ENCODE results near the gene GOPC. TPM values are rescaled to one million over a fixed set of nuclear protein-coding genes. Genes with fewer than 3 reads are reported as not detected.

Gene GOPC
- total and polyA plus RNA-seq, 2 of the 8 experiments (the other 6 are each of a cell fraction or from before 2014, with no cell fraction given): 5.3 to 19.4 TPM

- Histone ChIP-seq H4K8ac (ENCODE audit: extremely low read depth, insufficient read depth, low read length) (no peak overlapping the region), H3K4me2 (ENCODE audit: insufficient read depth in 1 of 2, low read depth in 2 of 2, low read length in 2 of 2) (no peak overlapping the region), H3K79me1 (ENCODE audit: low read depth, low read length) (peaks cover 3% of the 10 kb centered on the region), H3K4me3 (ENCODE audit: extremely low read depth in 1 of 4, insufficient read depth in 2 of 4, low read depth in 3 of 4, low read length in 4 of 4) (no peak overlapping the region), H3K56ac (replicated peaks; ENCODE audit: insufficient read length, low read depth, low read length) (no peak overlapping the region), H4K20me1 (replicated peaks in 1 of 2; ENCODE audit: control insufficient read depth in 1 of 2, insufficient read depth in 2 of 2, low read length in 2 of 2) (no peaks in the 10 kb centered on the region), H2BK20ac (ENCODE audit: low read length) (no peak overlapping the region), H3K14ac (ENCODE audit: insufficient read length) (no peak overlapping the region), H3K18ac (ENCODE audit: extremely low read depth, low read length) (no peak overlapping the region), H3K36me3 (ENCODE audit: control insufficient read depth in 2 of 4, insufficient read depth in 4 of 4, low read length in 3 of 4) (peaks cover 0 to 18% (median 6%) of the 10 kb centered on the region in 4 experiments; a peak in 5 of 8 replicates), H3K79me2 (ENCODE audit: control insufficient read depth in 1 of 2, insufficient read depth in 2 of 2, low read length in 2 of 2) (peaks cover 0 to 49% of the 10 kb centered on the region in 2 experiments; a peak in 2 of 4 replicates), H3K9ac (replicated peaks in 1 of 4; ENCODE audit: extremely low read depth in 1 of 4, low read depth in 3 of 4, low read length in 3 of 4) (no peak overlapping the region), H4K91ac (replicated peaks; ENCODE audit: insufficient read length, low read length) (no peak overlapping the region), H3K4ac (replicated peaks; ENCODE audit: insufficient read length, low read depth, low read length) (no peak overlapping the region), H2BK120ac (replicated peaks; ENCODE audit: low read depth, low read length) (no peak overlapping the region), H2BK15ac (ENCODE audit: low read length) (no peak overlapping the region), H2BK5ac (ENCODE audit: low read depth, low read length) (no peak overlapping the region), H3K27me3 (replicated peaks in 1 of 4; ENCODE audit: control insufficient read depth in 3 of 4, extremely low read depth in 1 of 4, insufficient read depth in 3 of 4, low read length in 3 of 4) (no peaks in the 10 kb centered on the region), H3K23me2 (ENCODE audit: low read depth, low read length) (no peaks in the 10 kb centered on the region), H3K27ac (ENCODE audit: low read depth, low read length) (no peak overlapping the region), H3K9me3 (ENCODE audit: insufficient read depth in 2 of 2, low read depth in 1 of 2, low read length in 1 of 2) (peaks cover 0 to 2% of the 10 kb centered on the region in 2 experiments; a peak in 2 of 4 replicates), H4K5ac (ENCODE audit: insufficient read length, low read depth, low read length) (no peak overlapping the region), H2AFZ (ENCODE audit: low read length) (no peak overlapping the region), H2AK5ac (ENCODE audit: low read depth, low read length) (no peak overlapping the region), H3K23ac (ENCODE audit: insufficient read length) (no peak overlapping the region), H3K4me1 (replicated peaks in 1 of 4; ENCODE audit: control insufficient read depth in 3 of 4, insufficient read depth in 4 of 4, low read length in 3 of 4) (no peaks in the 10 kb centered on the region), H2BK12ac (ENCODE audit: low read depth, low read length) (no peak overlapping the region)
- FAIRE-seq (no peak), DNase-seq (ENCODE audit: low read depth in 1 of 2, low spot score in 2 of 2) (no peak)
- ChIA-PET POLR2A (ENCODE audit: partially characterized antibody) (interaction anchor here (0.9 kb wide), 1 partner anchor 74 kb away, joined by 3 read pairs; no protein-coding TSS in a partner anchor), CTCF (ENCODE audit: partially characterized antibody) (interaction anchor here (0.6 to 1.3 kb wide), 3 partner anchors 9 to 190 kb away, joined by 3 to 8 read pairs (median 3); no protein-coding TSS in a partner anchor)
- TF ChIP-seq KDM4A (IDR thresholded peaks at IDR 0.05; ENCODE audit: low read depth, low read length, severe bottlenecking): no peak
- no peak for TF ChIP-seq CBX8 (IDR thresholded peaks at IDR 0.05; ENCODE audit: borderline replicate concordance, low read depth, low read length)
- no peak for TF ChIP-seq SIX5 (IDR thresholded peaks at IDR 0.05; ENCODE audit: low read depth, low read length)
- no peak for TF ChIP-seq NANOG (IDR thresholded peaks at IDR 0.05; ENCODE audit: insufficient read depth, low read depth, low read length, poor library complexity, severe bottlenecking)
- 95% methylated on average over 2 of the region's 2 CpGs; no CpG with 5 or more reads in 1 of the 2 experiments for WGBS, 2 experiments (ENCODE audit: extremely low coverage in 1 of 2, insufficient coverage in 1 of 2, insufficient read length in 1 of 2, insufficient replicate concordance in 2 of 2, low coverage in 1 of 2, low lambda C conversion rate in 2 of 2, missing lambda C conversion rate in 1 of 2)
Measured at GRCh38 chr6:117595099-117595923, 7.0 kb downstream of the GOPC start.
